ENCODE results near the gene PRR20C.
"Not testable (repeated sequence)": the region's sequence is repeated elsewhere in the genome, so short reads cannot be mapped to it uniquely, and the experiment has no call there.

Gene PRR20C

DNA sequence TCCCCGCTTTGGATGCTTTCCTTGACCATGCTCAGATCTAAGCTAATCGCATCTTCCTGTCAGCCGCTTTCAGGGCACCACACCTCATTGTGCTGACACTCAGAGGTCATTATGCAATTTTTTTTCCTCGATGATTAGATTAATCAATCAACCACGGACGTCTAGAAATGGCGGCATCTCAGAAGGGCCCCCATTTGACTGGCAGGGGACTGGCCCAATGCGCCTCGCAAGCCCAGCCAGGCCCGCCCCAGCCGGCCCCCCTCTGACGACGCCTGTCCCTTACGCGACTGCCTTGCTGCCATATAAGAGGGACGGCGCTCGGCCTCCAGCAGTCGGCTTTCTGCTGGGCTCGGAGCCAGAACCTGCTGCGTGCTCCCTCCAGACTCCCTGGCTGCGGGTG, at the start of gene PRR20C:
TSS of gene PRR20C (plus strand) at position 301 of the 400 bp plus-strand sequence. CDS start 387 bp downstream, outside the sequence.
- not testable (repeated sequence) for DNase-seq (ENCODE audit: low read depth)

DNA sequence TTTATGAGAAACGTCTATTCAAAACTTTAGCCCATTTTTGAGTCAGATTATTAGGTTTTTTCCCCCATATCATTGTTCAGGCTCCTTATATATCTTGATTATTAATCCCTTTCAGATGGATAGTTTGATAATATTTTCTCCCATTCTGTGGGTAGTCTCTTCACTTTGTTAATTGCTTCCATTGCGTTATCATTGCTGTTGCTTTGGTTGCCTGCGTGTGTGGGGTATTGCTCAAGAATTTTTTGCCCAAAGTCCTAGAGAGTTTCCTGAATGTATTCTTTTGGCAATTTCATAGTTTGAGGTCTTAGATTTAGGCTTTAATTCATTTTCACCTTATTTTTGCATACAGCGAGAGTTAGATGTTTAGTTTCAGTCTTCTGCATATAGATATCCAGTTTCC, 38.9 kb upstream of the PRR20C start:
- DNase-seq (ENCODE audit: low read depth), result no peak

DNA sequence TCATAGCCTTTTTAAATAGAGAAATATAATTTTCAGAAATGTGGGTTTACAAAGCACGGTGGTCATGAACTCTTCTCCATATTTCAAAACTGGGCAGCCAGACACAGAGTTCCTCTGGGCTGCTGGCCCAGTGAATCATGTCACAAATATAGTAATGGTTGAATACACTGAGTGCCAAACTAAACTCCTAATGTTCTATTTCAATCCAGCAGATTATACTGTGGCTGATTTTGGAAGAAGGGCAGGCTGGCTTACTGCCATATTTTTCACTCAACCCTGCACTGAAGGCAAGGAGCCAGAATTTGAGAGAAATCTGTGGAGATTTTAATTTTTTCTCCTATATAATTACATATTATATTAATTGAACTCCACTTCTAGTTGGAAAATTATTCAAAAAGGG, 30.2 kb upstream of the PRR20C start:
- DNase-seq (ENCODE audit: low read depth), result no peak

DNA sequence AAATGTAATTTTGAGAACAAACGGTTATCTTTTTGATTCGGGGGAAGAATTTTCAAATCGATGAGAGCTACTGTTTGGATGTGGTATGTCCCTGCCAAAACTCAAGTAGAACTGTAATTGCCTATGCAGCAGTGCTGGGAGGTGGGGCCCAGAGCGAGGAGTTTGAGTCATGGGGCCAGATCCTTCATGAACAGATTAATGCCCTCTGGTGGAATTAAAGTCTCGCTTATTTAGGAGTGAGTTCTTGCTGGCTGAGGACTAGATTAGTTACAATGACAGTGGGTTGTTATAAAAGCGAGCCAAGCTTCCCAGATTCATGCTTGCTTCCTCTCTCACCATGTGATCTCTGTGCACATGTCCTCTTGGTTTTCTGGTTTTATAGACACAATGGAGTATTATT, 25.0 kb upstream of the PRR20C start:
- DNase-seq (ENCODE audit: low read depth), result no peak

DNA sequence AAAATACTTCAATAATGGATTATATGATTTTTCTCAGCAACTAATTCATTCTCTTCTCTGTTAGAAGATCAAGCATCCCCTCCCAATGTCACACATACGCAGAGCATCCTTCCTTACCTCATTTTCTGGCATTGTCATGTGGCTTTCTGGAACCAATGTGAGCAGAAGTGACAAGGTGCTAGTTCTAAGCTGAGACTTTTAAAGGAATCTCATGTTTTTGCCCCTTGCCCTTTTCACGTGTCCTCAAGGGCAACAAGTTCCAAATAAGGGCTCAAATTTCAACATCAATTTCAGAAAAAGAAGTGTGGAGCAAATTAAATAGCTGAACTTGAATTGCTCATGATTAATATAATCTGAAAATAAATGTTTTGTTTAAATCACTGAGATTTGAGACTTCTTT, 17.8 kb upstream of the PRR20C start:
- no peak for DNase-seq (ENCODE audit: low read depth)

DNA sequence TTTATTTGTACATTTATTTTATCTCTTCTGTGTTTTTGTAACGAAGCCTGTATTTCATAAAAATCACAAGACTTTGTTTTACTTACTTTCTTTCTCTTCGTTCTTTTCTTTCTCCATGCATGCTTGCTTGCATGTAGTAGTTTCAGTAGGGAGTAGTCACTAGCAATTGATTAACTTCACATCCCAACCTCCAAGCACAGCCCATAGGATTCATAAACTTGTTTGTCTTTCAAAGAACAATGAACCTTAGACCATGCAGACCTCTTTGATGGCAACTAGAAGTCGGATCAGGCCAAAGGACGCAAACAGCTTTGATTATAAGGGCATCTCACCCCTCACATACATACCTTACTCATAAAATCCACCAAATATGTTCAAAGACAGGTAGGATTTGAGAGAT, 16.3 kb upstream of the PRR20C start:
- no peak for DNase-seq (ENCODE audit: low read depth)

DNA sequence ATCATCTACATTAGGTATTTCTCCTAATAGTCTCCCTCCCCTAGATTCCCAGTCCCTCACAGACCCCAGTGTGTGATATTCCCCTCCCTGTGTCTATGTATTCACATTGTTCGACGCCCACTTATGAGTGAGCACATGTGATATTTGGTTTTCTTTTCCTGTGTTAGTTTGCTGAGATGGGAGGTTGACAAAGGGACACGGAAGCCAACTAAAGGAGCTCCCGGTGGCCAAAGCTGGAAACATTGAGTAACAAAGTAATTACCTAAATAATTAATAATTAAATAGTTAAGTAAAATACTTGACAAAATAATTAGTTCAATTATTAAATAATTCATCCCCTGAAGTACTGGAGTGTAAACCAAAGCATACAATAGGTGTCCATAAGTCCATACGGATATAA, 14.9 kb upstream of the PRR20C start:
- DNase-seq (ENCODE audit: low read depth), result no peak

DNA sequence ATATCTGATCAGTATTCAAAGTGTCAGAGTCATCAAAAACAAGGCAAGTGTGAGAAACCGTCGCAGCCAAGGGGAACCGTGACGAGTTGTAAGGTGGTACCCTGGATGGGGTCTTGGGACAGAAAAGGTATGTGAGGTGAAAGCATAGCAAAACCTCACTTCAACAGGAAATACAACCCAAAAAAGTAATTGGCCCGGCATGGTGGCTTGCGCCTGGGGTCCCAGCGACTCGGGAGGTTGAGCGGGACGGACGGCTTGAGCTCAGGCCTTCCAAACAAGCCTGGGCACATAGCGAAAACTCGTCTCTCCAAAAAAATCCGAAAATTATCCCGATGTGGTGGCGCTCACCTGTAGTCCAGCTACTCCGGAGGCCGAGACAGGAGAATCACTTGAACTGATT, 14.1 kb upstream of the PRR20C start:
- DNase-seq (ENCODE audit: low read depth), result not testable (repeated sequence)

DNA sequence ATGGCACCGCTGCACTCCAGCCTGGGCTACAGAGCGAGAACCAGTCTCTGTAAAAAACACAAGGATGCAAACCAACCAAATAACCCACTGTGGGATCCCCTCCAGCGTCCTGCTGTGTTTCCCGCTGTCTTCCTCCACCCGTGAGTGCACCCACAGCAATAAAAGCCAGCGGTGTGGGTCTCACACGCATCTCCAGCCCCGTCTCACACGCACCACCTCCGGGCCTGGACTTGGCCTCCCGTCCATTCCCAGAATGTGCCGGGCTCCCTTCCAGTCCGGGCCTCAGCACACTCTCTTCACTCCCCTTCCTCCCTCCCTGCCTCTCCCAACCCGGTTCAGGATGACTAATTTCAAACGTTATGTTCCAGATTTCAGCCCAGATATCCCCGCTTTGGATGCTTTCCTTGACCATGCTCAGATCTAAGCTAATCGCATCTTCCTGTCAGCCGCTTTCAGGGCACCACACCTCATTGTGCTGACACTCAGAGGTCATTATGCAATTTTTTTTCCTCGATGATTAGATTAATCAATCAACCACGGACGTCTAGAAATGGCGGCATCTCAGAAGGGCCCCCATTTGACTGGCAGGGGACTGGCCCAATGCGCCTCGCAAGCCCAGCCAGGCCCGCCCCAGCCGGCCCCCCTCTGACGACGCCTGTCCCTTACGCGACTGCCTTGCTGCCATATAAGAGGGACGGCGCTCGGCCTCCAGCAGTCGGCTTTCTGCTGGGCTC, 13.5 kb upstream of the PRR20C start, which contains the start of gene PRR20A:
TSS of gene PRR20A (plus strand) at position 684 of the 734 bp plus-strand sequence. CDS start 387 bp downstream, outside the sequence.
- not testable (repeated sequence) for DNase-seq (ENCODE audit: low read depth)

DNA sequence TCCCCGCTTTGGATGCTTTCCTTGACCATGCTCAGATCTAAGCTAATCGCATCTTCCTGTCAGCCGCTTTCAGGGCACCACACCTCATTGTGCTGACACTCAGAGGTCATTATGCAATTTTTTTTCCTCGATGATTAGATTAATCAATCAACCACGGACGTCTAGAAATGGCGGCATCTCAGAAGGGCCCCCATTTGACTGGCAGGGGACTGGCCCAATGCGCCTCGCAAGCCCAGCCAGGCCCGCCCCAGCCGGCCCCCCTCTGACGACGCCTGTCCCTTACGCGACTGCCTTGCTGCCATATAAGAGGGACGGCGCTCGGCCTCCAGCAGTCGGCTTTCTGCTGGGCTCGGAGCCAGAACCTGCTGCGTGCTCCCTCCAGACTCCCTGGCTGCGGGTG, 6.7 kb upstream of the PRR20C start, which contains the start of gene PRR20B:
TSS of gene PRR20B (plus strand) at position 301 of the 400 bp plus-strand sequence. CDS start 387 bp downstream, outside the sequence.
- DNase-seq (ENCODE audit: low read depth), result not testable (repeated sequence)

DNA sequence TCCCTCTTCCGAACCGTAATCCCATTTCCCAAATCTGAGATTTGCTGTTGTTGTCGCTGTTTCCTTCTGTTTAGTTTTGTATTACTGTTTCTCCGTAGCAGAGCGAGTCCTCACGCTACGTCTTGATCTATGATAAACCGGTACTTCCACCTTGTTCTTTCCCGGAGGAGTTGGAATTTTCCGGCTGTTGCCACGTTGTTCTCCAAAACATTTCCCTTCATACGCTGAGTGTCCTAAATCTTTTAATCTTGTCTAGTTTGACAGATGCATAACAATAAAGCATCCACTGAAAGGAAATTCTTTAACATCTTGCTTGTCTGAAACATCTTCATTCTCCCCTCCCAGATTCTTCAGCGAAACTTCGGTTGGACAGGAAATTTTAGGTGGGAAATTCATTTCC, 5.8 kb upstream of the PRR20C start:
- not testable (repeated sequence) for DNase-seq (ENCODE audit: low read depth)

DNA sequence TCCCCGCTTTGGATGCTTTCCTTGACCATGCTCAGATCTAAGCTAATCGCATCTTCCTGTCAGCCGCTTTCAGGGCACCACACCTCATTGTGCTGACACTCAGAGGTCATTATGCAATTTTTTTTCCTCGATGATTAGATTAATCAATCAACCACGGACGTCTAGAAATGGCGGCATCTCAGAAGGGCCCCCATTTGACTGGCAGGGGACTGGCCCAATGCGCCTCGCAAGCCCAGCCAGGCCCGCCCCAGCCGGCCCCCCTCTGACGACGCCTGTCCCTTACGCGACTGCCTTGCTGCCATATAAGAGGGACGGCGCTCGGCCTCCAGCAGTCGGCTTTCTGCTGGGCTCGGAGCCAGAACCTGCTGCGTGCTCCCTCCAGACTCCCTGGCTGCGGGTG, 6.5 kb downstream of the PRR20C start, which contains the start of gene PRR20D:
TSS of gene PRR20D (plus strand) at position 301 of the 400 bp plus-strand sequence. CDS start 387 bp downstream, outside the sequence.
- DNase-seq (ENCODE audit: low read depth), result not testable (repeated sequence)

DNA sequence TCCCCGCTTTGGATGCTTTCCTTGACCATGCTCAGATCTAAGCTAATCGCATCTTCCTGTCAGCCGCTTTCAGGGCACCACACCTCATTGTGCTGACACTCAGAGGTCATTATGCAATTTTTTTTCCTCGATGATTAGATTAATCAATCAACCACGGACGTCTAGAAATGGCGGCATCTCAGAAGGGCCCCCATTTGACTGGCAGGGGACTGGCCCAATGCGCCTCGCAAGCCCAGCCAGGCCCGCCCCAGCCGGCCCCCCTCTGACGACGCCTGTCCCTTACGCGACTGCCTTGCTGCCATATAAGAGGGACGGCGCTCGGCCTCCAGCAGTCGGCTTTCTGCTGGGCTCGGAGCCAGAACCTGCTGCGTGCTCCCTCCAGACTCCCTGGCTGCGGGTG, 13.0 kb downstream of the PRR20C start, which contains the start of gene PRR20E:
TSS of gene PRR20E (plus strand) at position 301 of the 400 bp plus-strand sequence. CDS start 387 bp downstream, outside the sequence.
- not testable (repeated sequence) for DNase-seq (ENCODE audit: low read depth)

DNA sequence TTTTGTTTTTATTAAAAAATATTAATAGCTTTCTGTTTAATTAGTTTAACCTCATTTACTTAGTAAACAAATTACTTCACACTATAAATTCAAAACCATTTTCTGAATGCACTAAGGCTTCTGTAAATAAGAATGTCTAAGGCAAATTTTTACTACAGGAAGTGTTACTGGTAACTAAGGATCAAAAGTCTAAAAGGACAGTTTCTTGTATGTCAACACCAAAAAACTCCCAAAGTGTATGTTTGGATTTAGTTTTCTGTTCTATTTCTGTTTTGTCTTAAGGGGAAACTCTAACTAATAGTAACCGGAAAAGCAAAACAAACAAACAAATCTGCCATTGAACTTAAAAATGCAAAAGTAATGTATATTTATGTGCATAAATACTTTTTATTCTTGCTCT, 37.8 kb downstream of the PRR20C start:
- no peak for DNase-seq (ENCODE audit: low read depth)
